ENCODE measurements around the gene ATP6V1B1.

The ATP6V1B1 gene

GRCh38 chr2:70965506-70965905 is 29.8 kb downstream of the ATP6V1B1 start:
- peaks cover 12% of the 10 kb centered on the region for H3K27me3 ChIP-seq (ENCODE audit: insufficient read depth, low read depth, severe bottlenecking)
- H3K4me3 ChIP-seq (ENCODE audit: low read depth, low read length): peak overlapping the region; percentile 50
- TF ChIP-seq CTCF (IDR thresholded peaks at IDR 0.05; ENCODE audit: low read depth, low read length): no peak

GRCh38 chr2:70966681-70967080 is 31.0 kb downstream of the ATP6V1B1 start:
- TF ChIP-seq CTCF (IDR thresholded peaks at IDR 0.05; ENCODE audit: low read depth, low read length): 0 out of 2 replicates have a peak, but pooled peaks have one; percentile 3
- no peaks in the 10 kb centered on the region for H3K9me3 ChIP-seq (ENCODE audit: severe bottlenecking)
- peaks cover 12% of the 10 kb centered on the region for H3K27me3 ChIP-seq (ENCODE audit: insufficient read depth, low read depth, severe bottlenecking)
- no peak for DNase-seq
- H3K27ac ChIP-seq: no peak overlapping the region
- no peaks in the 10 kb centered on the region for H3K36me3 ChIP-seq
- no peak overlapping the region for H3K4me3 ChIP-seq (ENCODE audit: low read depth, low read length)

More at GRCh38 chr2:70965506-70965905, 29.8 kb downstream of the ATP6V1B1 start:
- Histone ChIP-seq H3K36me3 (no peaks in the 10 kb centered on the region), H3K9me3 (ENCODE audit: severe bottlenecking) (no peaks in the 10 kb centered on the region), H3K27ac (no peak overlapping the region)
- DNase-seq: no peak

GRCh38 chr2:70967189-70967588 is 31.5 kb downstream of the ATP6V1B1 start:
- H3K27ac ChIP-seq: no peak overlapping the region
- DNase-seq: no peak

GRCh38 chr2:70974592-70974991 is 38.9 kb downstream of the ATP6V1B1 start:
- TF ChIP-seq CTCF (IDR thresholded peaks at IDR 0.05; ENCODE audit: low read depth, low read length): no peak

More at GRCh38 chr2:70967189-70967588, 31.5 kb downstream of the ATP6V1B1 start:
- no peak for TF ChIP-seq CTCF (IDR thresholded peaks at IDR 0.05; ENCODE audit: low read depth, low read length)
- peaks cover 12% of the 10 kb centered on the region for H3K27me3 ChIP-seq (ENCODE audit: insufficient read depth, low read depth, severe bottlenecking)
- no peak overlapping the region for H3K4me3 ChIP-seq (ENCODE audit: low read depth, low read length)
- no peaks in the 10 kb centered on the region for H3K9me3 ChIP-seq (ENCODE audit: severe bottlenecking)
- no peaks in the 10 kb centered on the region for H3K36me3 ChIP-seq

GRCh38 chr2:70975237-70975636 is 39.5 kb downstream of the ATP6V1B1 start:
- no peaks in the 10 kb centered on the region for H3K27me3 ChIP-seq (ENCODE audit: insufficient read depth, low read depth, severe bottlenecking)
- H3K27ac ChIP-seq: no peak overlapping the region
- no peaks in the 10 kb centered on the region for H3K9me3 ChIP-seq (ENCODE audit: severe bottlenecking)
- TF ChIP-seq CTCF (IDR thresholded peaks at IDR 0.05; ENCODE audit: low read depth, low read length): no peak
- H3K4me3 ChIP-seq (ENCODE audit: low read depth, low read length): no peak overlapping the region
- no peak for DNase-seq
- no peaks in the 10 kb centered on the region for H3K36me3 ChIP-seq

More at GRCh38 chr2:70974592-70974991, 38.9 kb downstream of the ATP6V1B1 start:
- Histone ChIP-seq H3K4me3 (ENCODE audit: low read depth, low read length) (no peak overlapping the region), H3K9me3 (ENCODE audit: severe bottlenecking) (no peaks in the 10 kb centered on the region), H3K27ac (no peak overlapping the region), H3K36me3 (no peaks in the 10 kb centered on the region), H3K27me3 (ENCODE audit: insufficient read depth, low read depth, severe bottlenecking) (no peaks in the 10 kb centered on the region)
- no peak for DNase-seq

GRCh38 chr2:70977605-70978205 is 42.0 kb downstream of the ATP6V1B1 start:
- Histone ChIP-seq H3K36me3 (no peaks in the 10 kb centered on the region), H3K27ac (peak overlapping the region; percentile 15), H3K4me3 (ENCODE audit: low read depth, low read length) (peak overlapping the region; percentile 61), H3K9me3 (ENCODE audit: severe bottlenecking) (no peaks in the 10 kb centered on the region), H3K27me3 (ENCODE audit: insufficient read depth, low read depth, severe bottlenecking) (no peaks in the 10 kb centered on the region)
- no peak for TF ChIP-seq CTCF (IDR thresholded peaks at IDR 0.05; ENCODE audit: low read depth, low read length)
- DNase-seq: no peak
